Thymus (tissue), 14 donors: ENCODE data around the gene SETD5. TPM values are rescaled to one million over a fixed set of nuclear protein-coding genes. Genes with fewer than 3 reads are reported as not detected.

ENCODE experiments used
- DNase-seq, 9 donors: peaks; one replicate each; pipeline ENCODE4 v3.0.0-alpha.2; 2013; ENCODE audit warnings: low spot score in 9 of 9, low read depth in 6 of 9, missing footprints in 1 of 9
- H3K27ac ChIP-seq, 2 donors: one replicate each; pipeline ENCODE4 v1.5.1; 2013; ENCODE audit warnings: control low read depth in 1 of 2, low read depth in 1 of 2, low read length in 1 of 2, mild to moderate bottlenecking in 1 of 2, moderate library complexity in 1 of 2
- H3K27me3 ChIP-seq, 2 donors: one replicate each; pipeline ENCODE4 v1.5.1; 2013; ENCODE audit warnings: low read length in 1 of 2; ENCODE audit not compliant: control insufficient read depth in 2 of 2, insufficient read depth in 1 of 2
- H3K36me3 ChIP-seq, 2 donors: one replicate each; pipeline ENCODE4 v1.5.1; 2013; ENCODE audit warnings: low read length in 1 of 2, mild to moderate bottlenecking in 1 of 2, moderate library complexity in 1 of 2; ENCODE audit not compliant: control insufficient read depth in 2 of 2, insufficient read depth in 2 of 2
- H3K4me1 ChIP-seq, 2 donors: one replicate each; pipeline ENCODE4 v1.5.1; 2013; ENCODE audit warnings: low read length in 2 of 2; ENCODE audit not compliant: control insufficient read depth in 2 of 2, insufficient read depth in 2 of 2
- H3K4me3 ChIP-seq, 2 donors: one replicate each; pipeline ENCODE4 v1.5.1; 2013; ENCODE audit warnings: low read length in 2 of 2, control low read depth in 1 of 2, mild to moderate bottlenecking in 1 of 2
- H3K9me3 ChIP-seq, 2 donors: one replicate each; pipeline ENCODE4 v1.5.1; 2013; ENCODE audit warnings: low read length in 1 of 2, mild to moderate bottlenecking in 1 of 2; ENCODE audit not compliant: control insufficient read depth in 2 of 2, insufficient read depth in 1 of 2
- WGBS: extraction: QIAGEN DNeasy Blood & Tissue Kit; methylation state at CpG from one replicate; pipeline ENCODE4 v1.1.7; 2013; 5-methylcytosine and 5-hydroxymethylcytosine counted together
- long read RNA-seq, 10 donors: transcript quantifications; one replicate each; lab custom pipeline, GENCODE V29; 2026
- polyA plus RNA-seq: library from polyadenylated mRNA; stranded (reverse); fragments of 200-250 nt; gene quantifications from one replicate; pipeline ENCODE4 v1.2.3, GENCODE V29; 2013
- total RNA-seq: library from RNA; stranded (reverse); fragments of 120-200 nt; gene quantifications from one replicate; pipeline ENCODE4 v1.2.4, GENCODE V29; 2013
- donor health status: healthy.

Gene SETD5
- total RNA-seq = 25.3 TPM
- 20.9 TPM for polyA plus RNA-seq
- long read RNA-seq, donor 1, partial matches to known transcripts = 0 of 1 reads
- long read RNA-seq, donor 1, other reads (novel, unspliced or antisense) = 0 of 1 reads
- long read RNA-seq, donor 2, full-length matches to known transcripts = 15 of 78 reads
- long read RNA-seq, donor 2, partial matches to known transcripts = 63 of 78 reads
- long read RNA-seq, donor 2, other reads (novel, unspliced or antisense) = 0 of 78 reads
- long read RNA-seq, donor 3, full-length matches to known transcripts = 6 of 6 reads
- long read RNA-seq, donor 3, partial matches to known transcripts = 0 of 6 reads
- long read RNA-seq, donor 3, other reads (novel, unspliced or antisense) = 0 of 6 reads
- long read RNA-seq, donor 4, partial matches to known transcripts = 0 of 7 reads
- long read RNA-seq, donor 4, other reads (novel, unspliced or antisense) = 0 of 7 reads
- long read RNA-seq, donor 5, partial matches to known transcripts = 0 of 2 reads
- long read RNA-seq, donor 5, other reads (novel, unspliced or antisense) = 0 of 2 reads
- long read RNA-seq, donor 6, partial matches to known transcripts = 0 of 5 reads
- long read RNA-seq, donor 6, other reads (novel, unspliced or antisense) = 0 of 5 reads
- long read RNA-seq, donor 7, partial matches to known transcripts = 55 of 58 reads
- long read RNA-seq, donor 7, other reads (novel, unspliced or antisense) = 0 of 58 reads
- long read RNA-seq, donor 8, partial matches to known transcripts = 0 of 3 reads
- long read RNA-seq, donor 8, other reads (novel, unspliced or antisense) = 0 of 3 reads
- long read RNA-seq, donor 9, full-length matches to known transcripts = 6 of 6 reads
- long read RNA-seq, donor 9, partial matches to known transcripts = 0 of 6 reads
- long read RNA-seq, donor 9, other reads (novel, unspliced or antisense) = 0 of 6 reads
- long read RNA-seq, donor 10, full-length matches to known transcripts = 4 of 4 reads
- long read RNA-seq, donor 10, partial matches to known transcripts = 0 of 4 reads
- long read RNA-seq, donor 10, other reads (novel, unspliced or antisense) = 0 of 4 reads

- Histone ChIP-seq H3K4me1 (peaks cover 15 to 21% of the 10 kb centered on the region in 2 donors), H3K9me3 (peaks cover 0 to 4% of the 10 kb centered on the region in 2 donors), H3K4me3 (peak within 1 kb of the TSS; percentile 73 to 94), H3K36me3 (peaks cover 3 to 29% of the 10 kb centered on the region in 2 donors), H3K27me3 (no peaks in the 10 kb centered on the region), H3K27ac (peak within 1 kb of the TSS; percentile 97 to 99)
- DNase-seq = peak; percentile 79 to 98 (median 95)
- under 1% methylated on average over 61 of the region's 63 CpGs for WGBS
Observed at GRCh38 chr3:9397332-9397905, at the start of gene SETD5. TSS of gene SETD5 (plus strand) at chr3:9397615. CDS start at chr3:9428939, 31,324 bp downstream.

- H3K27me3 ChIP-seq = no peaks in the 10 kb centered on the region
- no peaks in the 10 kb centered on the region for H3K4me1 ChIP-seq
- no peaks in the 10 kb centered on the region for H3K36me3 ChIP-seq
- no peak overlapping the region for H3K27ac ChIP-seq
- H3K9me3 ChIP-seq = no peaks in the 10 kb centered on the region
- 48% methylated on average over 2 of the region's 2 CpGs for WGBS
- DNase-seq = no peak
- H3K4me3 ChIP-seq = no peak overlapping the region
Observed at GRCh38 chr3:9347887-9348286, 49.5 kb upstream of the SETD5 start.

GRCh38 chr3:9349321-9350117 lies 47.9 kb upstream of the SETD5 start:
- Histone ChIP-seq H3K4me1 (no peaks in the 10 kb centered on the region), H3K9me3 (no peaks in the 10 kb centered on the region), H3K27me3 (no peaks in the 10 kb centered on the region), H3K4me3 (no peak overlapping the region), H3K36me3 (no peaks in the 10 kb centered on the region), H3K27ac (no peak overlapping the region)
- DNase-seq = no peak
- 92% methylated on average over 2 of the region's 2 CpGs for WGBS

GRCh38 chr3:9351709-9352126 lies 45.7 kb upstream of the SETD5 start:
- Histone ChIP-seq H3K36me3 (no peaks in the 10 kb centered on the region), H3K27ac (no peak overlapping the region), H3K4me3 (no peak overlapping the region), H3K4me1 (no peaks in the 10 kb centered on the region), H3K9me3 (no peaks in the 10 kb centered on the region), H3K27me3 (no peaks in the 10 kb centered on the region)
- 85% methylated on average over 3 of the region's 3 CpGs for WGBS
- DNase-seq = no peak

GRCh38 chr3:9352917-9353752 lies 44.3 kb upstream of the SETD5 start:
- Histone ChIP-seq H3K4me3 (no peak overlapping the region), H3K36me3 (no peaks in the 10 kb centered on the region), H3K4me1 (no peaks in the 10 kb centered on the region), H3K27me3 (no peaks in the 10 kb centered on the region), H3K9me3 (no peaks in the 10 kb centered on the region), H3K27ac (no peak overlapping the region)
- 32% methylated on average over 7 of the region's 7 CpGs for WGBS
- DNase-seq = peak; percentile 9 to 69 (median 42)

GRCh38 chr3:9361691-9362388 lies 35.6 kb upstream of the SETD5 start:
- no peak overlapping the region for H3K27ac ChIP-seq
- no peaks in the 10 kb centered on the region for H3K9me3 ChIP-seq
- DNase-seq = no peak
- no peak overlapping the region for H3K4me3 ChIP-seq
- H3K27me3 ChIP-seq = no peaks in the 10 kb centered on the region
- peaks cover 3 to 20% of the 10 kb centered on the region in 2 donors for H3K36me3 ChIP-seq
- WGBS = 79% methylated on average over 5 of the region's 5 CpGs
- H3K4me1 ChIP-seq = peaks cover 4 to 12% of the 10 kb centered on the region in 2 donors

GRCh38 chr3:9362731-9363530 lies 34.5 kb upstream of the SETD5 start, which contains the start of gene THUMPD3:
TSS of gene THUMPD3 (plus strand) at chr3:9363054. CDS start at chr3:9365069, 2,015 bp downstream.
- Histone ChIP-seq H3K36me3 (peaks cover 3 to 28% of the 10 kb centered on the region in 2 donors), H3K4me3 (peak within 1 kb of the TSS; percentile 87 to 94), H3K27me3 (no peaks in the 10 kb centered on the region), H3K27ac (peak within 1 kb of the TSS; percentile 90 to 92), H3K9me3 (no peaks in the 10 kb centered on the region), H3K4me1 (peaks cover 4 to 12% of the 10 kb centered on the region in 2 donors)
- DNase-seq = peak; percentile 75 to 92 (median 80)
- WGBS = under 1% methylated on average over 46 of the region's 46 CpGs
